Measurements from ENCODE around the gene TP63. TPM values are rescaled to one million over a fixed set of nuclear protein-coding genes. Genes with fewer than 3 reads are reported as not detected.
"Not testable (repeated sequence)": the region's sequence is repeated elsewhere in the genome, so short reads cannot be mapped to it uniquely, and the experiment has no call there.

Gene TP63
- total RNA-seq, 2 donors from 2014 or later: 1.6 to 2.3 TPM

DNA sequence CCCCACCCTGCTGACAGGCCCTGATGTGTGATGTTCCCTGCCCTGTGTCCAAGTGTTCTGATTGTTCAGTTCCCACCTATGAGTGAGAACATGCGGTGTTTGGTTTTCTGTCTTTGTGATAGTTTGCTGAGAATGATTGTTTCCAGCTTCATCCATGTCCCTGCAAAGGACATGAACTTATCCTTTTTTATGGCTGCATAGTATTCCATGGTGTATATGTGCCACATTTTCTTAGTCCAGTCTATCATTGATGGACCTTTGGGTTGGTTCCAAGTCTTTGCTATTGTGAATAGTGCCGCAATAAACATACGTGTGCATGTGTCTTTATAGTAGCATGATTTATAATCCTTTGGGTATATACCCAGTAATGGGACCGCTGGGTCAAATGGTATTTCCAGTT is 119.8 kb downstream of the TP63 start:
- not testable (repeated sequence) for H3K36me3 Mint-ChIP-seq (ENCODE audit: insufficient read depth in 2 of 2); ATAC-seq (replicated peaks in 1 of 2); H3K27me3 Mint-ChIP-seq (ENCODE audit: low read depth); H3K4me3 Mint-ChIP-seq; H3K4me1 Mint-ChIP-seq (ENCODE audit: low read depth); H3K27ac Mint-ChIP-seq; H3K9me3 Mint-ChIP-seq; DNase-seq

DNA sequence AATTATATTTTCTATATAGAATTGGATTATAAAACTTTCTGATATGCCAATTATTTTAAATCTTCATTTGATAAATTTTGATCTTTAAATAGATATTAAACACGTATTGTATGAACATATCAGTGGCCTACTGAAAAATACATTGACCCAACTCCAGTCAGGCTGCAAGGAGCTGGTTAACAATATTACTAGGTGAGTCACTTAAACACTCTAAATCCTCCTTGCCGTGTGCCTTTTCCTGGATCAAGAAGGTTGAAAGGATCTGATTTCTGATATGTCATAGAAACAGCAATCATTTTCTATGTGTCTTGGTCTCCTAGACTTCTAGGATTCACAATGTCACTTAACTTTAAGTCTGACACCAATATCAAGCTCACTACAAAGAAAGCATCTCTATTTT is 123.2 kb downstream of the TP63 start:
- DNase-seq: no peak
- Mint-ChIP-seq H3K27ac (no peak overlapping the region), H3K36me3 (ENCODE audit: insufficient read depth in 2 of 2) (no peaks in the 10 kb centered on the region), H3K9me3 (peaks cover 0 to 3% of the 10 kb centered on the region in 2 donors), H3K27me3 (ENCODE audit: low read depth) (no peaks in the 10 kb centered on the region), H3K4me1 (ENCODE audit: low read depth) (no peaks in the 10 kb centered on the region), H3K4me3 (no peak overlapping the region)
- no peak for ATAC-seq (replicated peaks in 1 of 2)

DNA sequence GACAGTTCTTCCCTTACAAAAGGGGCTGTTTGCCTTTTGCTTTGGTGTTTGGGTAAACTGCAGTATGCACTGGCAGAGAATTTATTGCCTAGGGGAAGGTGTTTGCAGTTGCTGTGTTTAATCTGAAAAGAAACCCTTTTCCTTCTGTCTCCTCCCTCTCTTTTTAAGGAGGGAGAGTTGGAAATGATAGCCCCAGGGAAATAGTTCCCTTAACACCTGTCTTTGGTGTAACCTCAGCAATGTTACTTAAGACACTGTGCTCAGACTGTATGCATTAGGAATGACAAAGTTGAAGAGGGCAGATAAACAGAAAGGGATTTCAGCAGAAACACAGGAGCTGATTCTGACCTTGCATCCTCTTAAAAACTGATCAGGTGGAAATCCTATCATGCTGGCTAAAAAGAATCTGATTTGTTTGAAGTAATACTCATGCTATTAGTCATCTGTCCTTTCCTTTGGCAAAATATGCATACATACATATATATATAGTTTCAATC is 125.4 kb downstream of the TP63 start:
- Mint-ChIP-seq H3K27ac (no peak overlapping the region), H3K4me1 (ENCODE audit: low read depth) (no peaks in the 10 kb centered on the region), H3K36me3 (ENCODE audit: insufficient read depth in 2 of 2) (no peaks in the 10 kb centered on the region), H3K9me3 (peaks cover 0 to 5% of the 10 kb centered on the region in 2 donors), H3K27me3 (ENCODE audit: low read depth) (peaks cover 4% of the 10 kb centered on the region), H3K4me3 (no peak overlapping the region)
- DNase-seq: no peak
- ATAC-seq (replicated peaks in 1 of 2): no peak

DNA sequence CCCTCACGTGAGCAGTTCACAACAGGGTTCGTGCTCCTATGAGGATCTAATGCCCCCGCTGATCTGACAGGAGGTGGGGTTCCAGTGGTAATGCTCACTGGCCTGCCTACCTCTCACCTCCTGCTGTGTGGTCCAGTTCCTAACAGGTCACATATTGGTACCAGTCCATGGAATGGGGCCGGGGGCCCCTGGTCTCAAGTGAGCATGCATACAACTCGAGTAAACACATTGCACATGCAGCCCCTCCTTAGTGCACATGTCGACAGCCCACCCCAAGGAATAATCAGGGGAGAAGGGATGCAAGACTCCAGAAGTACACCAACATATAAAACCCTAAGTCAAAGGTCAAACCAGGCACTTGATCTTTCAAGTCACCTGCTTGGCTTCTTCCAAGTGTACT is 127.0 kb downstream of the TP63 start:
- Mint-ChIP-seq H3K9me3 (peaks cover 0 to 5% of the 10 kb centered on the region in 2 donors), H3K4me3 (no peak overlapping the region), H3K27ac (no peak overlapping the region), H3K36me3 (ENCODE audit: insufficient read depth in 2 of 2) (no peaks in the 10 kb centered on the region), H3K27me3 (ENCODE audit: low read depth) (peaks cover 7% of the 10 kb centered on the region), H3K4me1 (ENCODE audit: low read depth) (no peaks in the 10 kb centered on the region)
- no peak for ATAC-seq (replicated peaks in 1 of 2)
- DNase-seq: no peak

DNA sequence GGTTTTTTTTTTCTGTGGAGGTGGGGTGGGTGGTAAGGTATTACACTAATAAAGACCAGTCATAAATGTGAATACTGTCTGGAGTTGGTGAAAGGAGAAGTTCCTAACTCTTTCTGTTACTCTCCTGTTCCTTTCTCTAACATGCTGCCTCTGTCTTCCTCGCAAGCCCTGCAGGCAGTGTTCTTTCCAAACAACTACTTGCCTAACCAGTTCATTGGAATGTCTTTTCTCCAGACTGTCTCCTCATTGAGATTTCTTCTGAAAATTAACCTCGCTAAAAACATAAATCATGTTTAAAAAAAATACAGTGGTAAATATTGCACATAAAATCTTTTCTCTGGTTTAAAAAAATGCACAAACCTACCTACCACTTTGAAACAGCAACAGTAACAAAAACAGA is 135.2 kb downstream of the TP63 start:
- no peak for ATAC-seq (replicated peaks in 1 of 2)
- H3K9me3 Mint-ChIP-seq: peaks cover 0 to 2% of the 10 kb centered on the region in 2 donors
- H3K4me1 Mint-ChIP-seq (ENCODE audit: low read depth): no peaks in the 10 kb centered on the region
- H3K36me3 Mint-ChIP-seq (ENCODE audit: insufficient read depth in 2 of 2): no peaks in the 10 kb centered on the region
- no peak overlapping the region for H3K27ac Mint-ChIP-seq
- H3K4me3 Mint-ChIP-seq: no peak overlapping the region
- DNase-seq: no peak
- H3K27me3 Mint-ChIP-seq (ENCODE audit: low read depth): peaks cover 10% of the 10 kb centered on the region

DNA sequence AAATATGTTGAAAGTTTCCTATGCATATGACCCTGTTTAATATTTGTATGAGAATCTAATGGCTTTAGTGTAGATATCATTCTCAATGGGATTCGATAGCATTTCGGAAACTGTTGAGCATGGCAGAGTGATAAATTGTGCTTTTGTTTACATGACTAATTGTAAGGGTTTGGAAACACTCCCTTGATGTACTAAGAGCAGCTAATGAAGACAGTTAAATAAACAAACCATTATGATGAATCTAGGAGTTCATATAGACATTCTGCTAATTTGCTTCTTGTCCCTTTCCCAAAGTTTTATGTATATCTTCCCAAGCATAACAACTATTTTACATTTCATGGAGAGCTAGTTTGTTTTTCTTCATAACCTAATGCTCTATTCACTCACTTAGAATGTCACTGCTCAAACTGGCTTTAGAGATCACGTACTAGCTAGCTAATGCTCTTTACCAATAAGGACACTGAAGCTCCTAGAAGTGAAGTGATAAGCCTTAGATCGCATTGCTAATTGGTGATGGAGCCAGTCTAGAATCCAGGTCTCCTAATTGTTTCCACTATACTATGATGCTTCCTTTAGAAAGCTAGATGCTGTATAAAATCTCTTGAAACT is 140.8 kb downstream of the TP63 start:
- Mint-ChIP-seq H3K27ac (no peak overlapping the region), H3K36me3 (ENCODE audit: insufficient read depth in 2 of 2) (no peaks in the 10 kb centered on the region), H3K4me1 (ENCODE audit: low read depth) (no peaks in the 10 kb centered on the region), H3K9me3 (no peaks in the 10 kb centered on the region), H3K4me3 (no peak overlapping the region), H3K27me3 (ENCODE audit: low read depth) (peaks cover 12% of the 10 kb centered on the region)
- no peak for DNase-seq
- ATAC-seq (replicated peaks in 1 of 2): no peak

DNA sequence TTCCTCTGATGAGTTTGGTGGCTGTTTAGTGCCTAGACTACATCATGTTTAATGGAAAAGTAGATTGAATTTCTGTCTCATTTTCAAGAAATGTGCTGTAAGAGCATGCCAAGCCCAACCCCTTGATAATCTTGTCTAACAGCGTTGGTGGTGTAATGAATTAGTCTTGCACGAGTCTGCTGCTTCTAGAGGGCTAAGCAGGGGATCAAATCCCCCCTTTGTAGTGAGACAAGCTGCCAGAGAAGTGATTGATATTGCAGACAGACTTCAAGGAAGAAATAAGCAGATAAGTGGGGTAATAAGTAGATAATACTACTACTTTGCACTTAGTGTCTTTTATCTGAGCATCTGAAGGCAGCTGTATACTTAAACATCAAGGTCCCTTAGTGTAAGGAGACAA is 141.4 kb downstream of the TP63 start:
- Mint-ChIP-seq H3K4me3 (no peak overlapping the region), H3K9me3 (no peaks in the 10 kb centered on the region), H3K4me1 (ENCODE audit: low read depth) (no peaks in the 10 kb centered on the region), H3K27me3 (ENCODE audit: low read depth) (peaks cover 12% of the 10 kb centered on the region), H3K36me3 (ENCODE audit: insufficient read depth in 2 of 2) (no peaks in the 10 kb centered on the region), H3K27ac (no peak overlapping the region)
- ATAC-seq (replicated peaks in 1 of 2) (no peak), DNase-seq (no peak)

DNA sequence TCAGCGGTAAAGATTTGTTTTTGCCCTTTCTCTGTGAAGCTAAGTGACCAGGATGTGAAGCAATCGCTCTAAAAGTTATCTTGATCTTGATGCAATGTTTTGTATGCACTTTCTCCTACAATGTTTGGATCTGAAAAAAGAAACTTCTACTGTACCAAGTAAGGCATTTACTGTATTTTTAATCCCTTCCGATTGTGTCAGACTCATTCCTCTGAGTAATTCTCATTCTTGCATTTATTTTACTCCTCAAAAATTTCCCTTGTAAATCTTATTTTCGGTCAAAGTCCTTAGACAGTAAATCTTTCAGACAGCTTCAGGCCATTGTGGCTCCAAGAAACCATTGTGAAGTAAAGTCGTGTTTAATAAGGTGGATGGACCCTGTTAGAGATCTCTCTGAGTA is 141.9 kb downstream of the TP63 start:
- no peak overlapping the region for H3K4me3 Mint-ChIP-seq
- H3K36me3 Mint-ChIP-seq (ENCODE audit: insufficient read depth in 2 of 2): no peaks in the 10 kb centered on the region
- peaks cover 3% of the 10 kb centered on the region for H3K4me1 Mint-ChIP-seq (ENCODE audit: low read depth)
- no peak for DNase-seq
- no peak overlapping the region for H3K27ac Mint-ChIP-seq
- no peak for ATAC-seq (replicated peaks in 1 of 2)
- H3K9me3 Mint-ChIP-seq: no peaks in the 10 kb centered on the region
- peaks cover 12% of the 10 kb centered on the region for H3K27me3 Mint-ChIP-seq (ENCODE audit: low read depth)

DNA sequence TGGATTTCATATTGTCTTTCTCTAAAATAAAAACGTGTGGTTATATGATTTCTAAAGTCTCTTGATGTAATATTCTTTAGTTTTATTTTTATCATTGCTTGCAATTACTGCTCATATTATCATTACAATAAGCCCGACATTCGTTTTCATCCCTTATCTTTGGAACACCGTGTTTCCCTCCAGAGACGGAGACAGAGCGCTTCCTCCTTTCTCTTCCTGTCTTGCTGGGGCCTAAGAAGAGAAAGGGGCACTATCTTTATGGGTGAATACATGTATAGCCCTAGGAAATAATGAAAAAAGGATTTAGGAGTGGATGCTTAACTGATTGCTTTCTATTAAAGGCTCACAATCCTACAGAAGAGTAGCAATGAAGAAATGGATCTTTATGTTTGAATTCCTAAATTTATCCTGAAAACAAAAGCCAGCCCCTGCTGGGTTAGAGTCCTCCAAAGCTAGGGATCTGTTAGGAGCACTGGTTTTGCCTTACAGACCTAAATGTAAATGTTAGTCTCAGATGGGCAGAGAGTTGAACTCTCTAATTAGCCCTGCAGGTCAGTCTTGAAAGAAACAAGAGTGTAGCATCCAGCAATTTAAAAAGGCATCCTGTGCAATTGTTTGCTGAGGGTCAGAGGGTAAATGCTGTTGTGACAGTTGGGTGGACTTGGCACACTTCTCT is 145.1 kb downstream of the TP63 start:
- ATAC-seq (replicated peaks in 1 of 2): no peak
- H3K4me1 Mint-ChIP-seq (ENCODE audit: low read depth): peaks cover 15% of the 10 kb centered on the region
- H3K27me3 Mint-ChIP-seq (ENCODE audit: low read depth): peaks cover 7% of the 10 kb centered on the region
- H3K4me3 Mint-ChIP-seq: no peak overlapping the region
- no peak overlapping the region for H3K27ac Mint-ChIP-seq
- DNase-seq: no peak
- no peaks in the 10 kb centered on the region for H3K36me3 Mint-ChIP-seq (ENCODE audit: insufficient read depth in 2 of 2)
- H3K9me3 Mint-ChIP-seq: no peaks in the 10 kb centered on the region

DNA sequence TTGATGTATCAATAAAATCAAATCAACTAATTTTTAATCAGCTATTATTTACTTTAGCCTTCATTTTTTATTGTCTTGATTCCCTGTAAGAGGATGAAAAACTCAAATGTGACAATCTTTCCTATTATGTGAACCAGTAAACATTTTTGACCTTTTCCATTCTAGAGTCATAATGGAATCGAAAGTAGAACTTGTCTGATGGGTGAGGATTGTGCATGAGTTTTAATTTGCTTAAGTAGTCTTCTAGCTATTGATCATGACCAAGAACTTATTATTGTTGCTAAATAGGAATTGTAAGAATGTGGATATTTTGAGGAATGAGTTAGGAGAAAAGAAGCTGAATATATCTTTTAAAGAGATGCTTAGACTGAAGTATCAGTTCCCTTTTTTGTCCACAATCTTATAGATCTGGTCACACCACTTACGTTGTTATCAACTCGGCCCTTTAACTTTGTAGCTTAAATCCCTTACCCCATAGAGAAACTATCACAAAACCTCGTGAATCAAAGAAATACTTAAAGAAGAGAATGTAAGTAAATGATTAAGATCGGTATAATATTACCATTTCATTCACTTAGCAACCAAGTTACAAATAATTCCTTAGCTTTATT is 147.3 kb downstream of the TP63 start:
- peaks cover 15% of the 10 kb centered on the region for H3K4me1 Mint-ChIP-seq (ENCODE audit: low read depth)
- no peak overlapping the region for H3K4me3 Mint-ChIP-seq
- H3K36me3 Mint-ChIP-seq (ENCODE audit: insufficient read depth in 2 of 2): no peaks in the 10 kb centered on the region
- ATAC-seq (replicated peaks in 1 of 2): peak in 1 of 2 donors; percentile 25
- H3K27me3 Mint-ChIP-seq (ENCODE audit: low read depth): peaks cover under 1% of the 10 kb centered on the region
- DNase-seq: no peak
- no peaks in the 10 kb centered on the region for H3K9me3 Mint-ChIP-seq
- no peak overlapping the region for H3K27ac Mint-ChIP-seq

DNA sequence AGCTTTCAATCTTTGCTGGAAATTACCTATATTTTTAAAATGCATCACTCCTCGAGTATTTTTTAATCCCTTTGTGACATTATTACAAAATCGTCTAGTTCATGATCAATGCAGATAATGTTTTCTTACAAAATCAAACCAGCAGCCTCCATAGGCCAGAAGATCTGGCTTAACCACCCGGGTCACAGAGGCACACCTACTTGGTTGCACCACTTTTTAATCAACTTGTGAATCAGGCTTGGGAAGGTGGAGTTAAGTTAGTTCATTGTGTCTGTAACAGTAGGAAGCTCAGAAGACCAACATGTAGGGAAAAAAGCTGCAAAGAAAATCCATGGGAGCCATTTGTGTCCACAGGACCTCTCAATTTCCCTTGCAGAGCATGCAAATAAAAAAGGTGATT is 148.0 kb downstream of the TP63 start:
- H3K27me3 Mint-ChIP-seq (ENCODE audit: low read depth): no peaks in the 10 kb centered on the region
- no peaks in the 10 kb centered on the region for H3K36me3 Mint-ChIP-seq (ENCODE audit: insufficient read depth in 2 of 2)
- no peak overlapping the region for H3K4me3 Mint-ChIP-seq
- H3K27ac Mint-ChIP-seq: no peak overlapping the region
- ATAC-seq (replicated peaks in 1 of 2): no peak
- H3K4me1 Mint-ChIP-seq (ENCODE audit: low read depth): peaks cover 15% of the 10 kb centered on the region
- H3K9me3 Mint-ChIP-seq: no peaks in the 10 kb centered on the region
- DNase-seq: no peak

DNA sequence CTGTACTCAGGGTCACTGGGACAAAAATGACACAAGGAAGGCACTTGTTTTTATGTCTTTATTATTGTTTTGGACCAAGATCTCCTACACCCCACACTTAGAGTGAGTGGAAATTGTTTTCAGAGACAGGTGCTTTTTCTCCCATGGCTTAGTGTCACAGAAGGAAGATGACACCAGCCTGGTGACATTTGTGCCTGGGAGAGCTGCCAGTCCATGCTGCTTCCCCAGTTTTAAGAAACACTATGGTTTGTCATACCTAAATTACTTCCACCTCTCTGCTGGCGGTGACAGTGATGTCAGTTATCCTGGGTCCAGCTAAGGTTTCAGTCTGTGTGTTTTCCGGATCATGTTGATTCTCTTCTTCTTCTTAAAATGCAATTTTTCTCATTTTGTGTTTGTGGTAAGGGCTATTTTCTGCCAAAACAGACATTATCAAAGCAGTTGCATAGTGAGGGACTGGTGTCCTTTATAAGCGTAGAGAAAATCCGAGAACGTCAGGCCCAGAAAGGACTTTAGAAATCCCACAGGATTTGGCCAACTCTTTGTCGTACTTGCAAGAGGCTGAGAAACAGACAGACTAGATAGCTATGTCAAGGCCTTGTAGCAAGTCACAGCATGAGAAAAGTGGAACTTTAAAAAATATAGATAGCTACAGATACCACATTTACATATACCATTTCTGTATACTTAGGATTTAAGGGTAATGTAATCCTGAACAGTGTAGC is 149.5 kb downstream of the TP63 start:
- DNase-seq (no peak), ATAC-seq (replicated peaks in 1 of 2) (no peak)
- H3K36me3 Mint-ChIP-seq (ENCODE audit: insufficient read depth in 2 of 2): no peaks in the 10 kb centered on the region
- no peaks in the 10 kb centered on the region for H3K9me3 Mint-ChIP-seq
- H3K27ac Mint-ChIP-seq: no peak overlapping the region
- peaks cover 5% of the 10 kb centered on the region for H3K27me3 Mint-ChIP-seq (ENCODE audit: low read depth)
- H3K4me1 Mint-ChIP-seq (ENCODE audit: low read depth): peaks cover 15% of the 10 kb centered on the region
- no peak overlapping the region for H3K4me3 Mint-ChIP-seq

DNA sequence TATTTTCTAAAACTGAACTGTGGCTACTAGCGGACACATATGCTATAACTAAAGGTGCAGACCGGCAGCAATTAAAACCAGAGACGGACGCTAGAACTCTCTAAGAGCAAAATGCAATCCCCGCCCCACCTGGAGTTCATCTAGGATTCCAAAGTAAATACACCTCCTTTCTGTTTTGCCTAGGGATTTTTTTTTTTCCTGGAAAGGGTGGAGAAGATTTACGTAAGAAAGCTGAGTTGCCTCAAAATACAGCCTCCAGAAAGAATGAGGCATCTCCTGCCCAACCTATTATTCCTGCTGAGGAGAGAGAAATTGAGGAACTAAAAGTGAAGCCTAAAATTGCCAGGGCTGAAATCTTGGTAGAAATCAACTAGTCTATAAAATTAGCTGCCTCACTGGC is 150.2 kb downstream of the TP63 start:
- DNase-seq (no peak), ATAC-seq (replicated peaks in 1 of 2) (no peak)
- Mint-ChIP-seq H3K4me3 (no peak overlapping the region), H3K9me3 (no peaks in the 10 kb centered on the region), H3K4me1 (ENCODE audit: low read depth) (peaks cover 15% of the 10 kb centered on the region), H3K27me3 (ENCODE audit: low read depth) (peaks cover 5% of the 10 kb centered on the region), H3K36me3 (ENCODE audit: insufficient read depth in 2 of 2) (no peaks in the 10 kb centered on the region), H3K27ac (no peak overlapping the region)

Measured in activated T-cell treated with anti-CD3 and anti-CD28 coated beads, Interleukin-2, amount 50 U/mL, for 72 hours (primary cell).